GM23248 (cell line): ENCODE results near the gene CIRBP. TPM values are rescaled to one million over a fixed set of nuclear protein-coding genes. Genes with fewer than 3 reads are reported as not detected.

Source experiments
- DNase-seq: peaks from one replicate; pipeline ENCODE4 v3.0.0-alpha.2; 2015
- H2AFZ ChIP-seq: fragments of 200-600 bp; sonication (generic); 2 replicates; pipeline ENCODE4 v1.6.1; 2016; ENCODE audit warnings: antibody characterized with exemption
- H3F3A ChIP-seq: fragments of 200-600 bp; sonication (generic); 2 replicates; pipeline ENCODE4 v1.6.1; 2016; ENCODE audit warnings: mild to moderate bottlenecking, antibody characterized with exemption, mixed run types; ENCODE audit not compliant: insufficient read depth
- H3K27ac ChIP-seq: fragments of 200-600 bp; sonication (generic); 2 replicates; pipeline ENCODE4 v1.5.1; 2016; ENCODE audit warnings: mild to moderate bottlenecking
- H3K27me3 ChIP-seq: fragments of 200-600 bp; sonication (generic); replicated peaks from 2 replicates; pipeline ENCODE4 v1.6.1; 2016; ENCODE audit warnings: mild to moderate bottlenecking; ENCODE audit not compliant: insufficient read depth
- H3K36me3 ChIP-seq: fragments of 200-600 bp; sonication (generic); 2 replicates; pipeline ENCODE4 v1.6.1; 2016; ENCODE audit warnings: low read depth, mild to moderate bottlenecking
- H3K4me1 ChIP-seq: fragments of 200-600 bp; sonication (generic); 2 replicates; pipeline ENCODE4 v1.6.1; 2016; ENCODE audit warnings: mild to moderate bottlenecking; ENCODE audit not compliant: insufficient read depth
- H3K4me2 ChIP-seq: fragments of 200-600 bp; sonication (generic); one replicate; pipeline ENCODE4 v1.6.1; 2016; ENCODE audit warnings: mild to moderate bottlenecking; ENCODE audit not compliant: unreplicated experiment
- H3K4me3 ChIP-seq: fragments of 200-600 bp; sonication (generic); 2 replicates; pipeline ENCODE4 v1.5.1; 2016; ENCODE audit warnings: mild to moderate bottlenecking
- H3K79me2 ChIP-seq: fragments of 200-600 bp; sonication (generic); 2 replicates; pipeline ENCODE4 v1.6.1; 2016; ENCODE audit warnings: mild to moderate bottlenecking; ENCODE audit not compliant: insufficient read depth
- H3K9ac ChIP-seq: fragments of 200-600 bp; sonication (generic); 2 replicates; pipeline ENCODE4 v1.6.1; 2016; ENCODE audit warnings: mild to moderate bottlenecking
- H3K9me2 ChIP-seq: fragments of 200-600 bp; sonication (generic); 2 replicates; pipeline ENCODE4 v1.6.1; 2016; ENCODE audit warnings: mixed run types, mild to moderate bottlenecking, moderate library complexity; ENCODE audit not compliant: insufficient read depth
- H3K9me3 ChIP-seq: fragments of 200-600 bp; sonication (generic); one replicate; pipeline ENCODE4 v1.6.1; 2017; ENCODE audit warnings: low read depth
- H4K20me1 ChIP-seq: fragments of 200-600 bp; sonication (generic); 2 replicates; pipeline ENCODE4 v1.6.0; 2016; ENCODE audit not compliant: insufficient read depth
- EZH2 ChIP-seq: fragments of 200-600 bp; sonication (generic); IDR thresholded peaks from 2 replicates; pipeline ENCODE4 v1.6.1; 2018; ENCODE audit warnings: antibody characterized with exemption, mild to moderate bottlenecking; ENCODE audit not compliant: insufficient read depth, poor library complexity, severe bottlenecking
- EZH2phosphoT487 ChIP-seq: fragments of 200-600 bp; sonication (generic); IDR thresholded peaks from 2 replicates; pipeline ENCODE4 v1.6.1; 2018; ENCODE audit warnings: antibody characterized with exemption, moderate library complexity, mild to moderate bottlenecking, low read depth; ENCODE audit not compliant: insufficient read depth
- WGBS, 2 experiments: methylation state at CpG; one replicate each; pipeline ENCODE4 v1.1.6; 2015 to 2017; ENCODE audit warnings: low lambda C conversion rate in 2 of 2, low coverage in 1 of 2; ENCODE audit errors: missing lambda C conversion rate in 2 of 2; 5-methylcytosine and 5-hydroxymethylcytosine counted together
- in situ Hi-C: fragments of 300-500 bp; cut with MboI; formaldehyde crosslinking; loops from 2 replicates; pipeline ENCODE4 v1.15.0; 2020
- polyA plus RNA-seq: library from polyadenylated mRNA; unstranded; fragments of >200 nt; fragmentation: Nextera tagmentation; extraction: Ambion mirVana; gene quantifications from 2 replicates; pipeline ENCODE4 v1.2.1, GENCODE V29; 2016
- total RNA-seq: library from RNA; depleted of rRNA; stranded (reverse); fragments of >200 nt; shearing (Covaris generic); gene quantifications from 2 replicates; pipeline ENCODE4 v1.2.3, GENCODE V29; 2014

The CIRBP gene
- total and polyA plus RNA-seq, 2 experiments from 2014 or later = 185 to 392 TPM

DNA sequence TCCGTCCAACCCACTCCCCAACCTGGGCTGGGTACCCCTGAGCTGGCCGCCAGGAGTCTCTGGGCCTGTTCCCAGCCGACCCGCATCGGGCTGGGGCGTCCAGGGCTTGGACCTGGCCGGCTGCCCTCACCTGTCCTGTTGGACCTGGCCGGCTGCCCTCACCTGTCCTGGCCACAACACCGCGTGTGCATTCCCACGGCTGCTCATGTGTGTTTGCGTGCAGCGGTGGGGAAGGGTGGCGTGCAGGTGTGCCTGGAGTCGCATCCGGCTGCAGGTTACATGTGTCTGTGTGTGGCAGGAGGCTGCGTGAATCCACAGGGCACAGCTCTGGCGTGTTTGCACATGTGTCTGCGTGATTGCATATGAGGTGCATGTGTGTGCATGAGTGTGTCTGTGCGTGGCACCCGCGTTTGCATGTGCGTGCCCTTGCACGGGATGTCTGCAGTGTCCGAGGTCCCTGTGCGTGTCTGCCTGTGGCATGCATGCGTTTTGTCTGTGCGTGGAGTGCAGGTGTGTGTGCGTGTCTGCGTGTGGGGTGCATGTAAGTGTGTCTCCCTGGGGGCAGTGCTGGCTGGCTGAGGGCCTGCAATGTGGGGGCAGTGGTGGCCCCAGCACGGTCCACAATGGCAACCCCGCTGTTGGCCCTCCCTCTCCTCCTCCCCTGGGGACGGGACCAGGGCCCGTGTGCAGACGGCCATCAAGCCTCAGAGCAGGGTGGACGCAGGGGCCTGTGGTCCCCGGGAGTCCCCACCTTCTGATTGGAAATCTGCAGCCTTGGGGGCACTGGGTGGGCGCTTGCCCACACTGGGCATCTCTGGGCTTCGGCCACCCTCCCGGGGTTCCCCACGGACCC lies 19.9 kb downstream of the CIRBP start:
- WGBS, 2 experiments = 64 to 65% methylated on average over 40 to 41 of the region's 41 CpGs
- H3K9ac ChIP-seq = no peak overlapping the region
- no peaks in the 10 kb centered on the region for H4K20me1 ChIP-seq
- no peak overlapping the region for H3K4me3 ChIP-seq
- in situ Hi-C loops = no loop called here
- no peak overlapping the region for H2AFZ ChIP-seq
- H3K4me2 ChIP-seq = no peak overlapping the region
- no peaks in the 10 kb centered on the region for H3K9me2 ChIP-seq
- peaks cover 48% of the 10 kb centered on the region for H3K27me3 ChIP-seq
- H3K9me3 ChIP-seq = no peaks in the 10 kb centered on the region
- H3K36me3 ChIP-seq = no peaks in the 10 kb centered on the region
- H3K27ac ChIP-seq = no peak overlapping the region
- no peak for TF ChIP-seq EZH2phosphoT487
- TF ChIP-seq EZH2 = no peak
- H3K4me1 ChIP-seq = no peaks in the 10 kb centered on the region
- H3F3A ChIP-seq = no peaks in the 10 kb centered on the region
- DNase-seq = no peak
- H3K79me2 ChIP-seq = no peaks in the 10 kb centered on the region

DNA sequence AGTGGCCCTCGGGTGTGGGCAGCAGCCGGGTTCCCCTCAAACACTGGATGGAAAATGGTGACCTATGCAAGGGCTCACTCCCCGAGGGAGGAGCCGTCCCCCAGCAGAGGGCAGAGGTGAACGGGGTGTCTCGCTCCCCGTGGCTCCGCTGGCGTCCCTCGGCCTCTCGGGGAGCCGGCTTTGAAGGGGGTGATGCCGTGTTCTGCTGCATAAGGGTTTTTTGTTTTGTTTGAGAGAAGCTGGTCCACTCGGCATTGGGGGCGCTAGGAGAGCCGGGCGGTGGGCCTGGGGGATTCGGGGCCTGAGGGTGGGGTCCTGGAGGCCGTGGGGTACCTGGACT lies 20.5 kb downstream of the CIRBP start:
- no peak overlapping the region for H3K4me3 ChIP-seq
- no peaks in the 10 kb centered on the region for H4K20me1 ChIP-seq
- 79 to 81% methylated on average over 18 to 19 of the region's 19 CpGs for WGBS, 2 experiments
- no peak for DNase-seq
- peaks cover 42% of the 10 kb centered on the region for H3K27me3 ChIP-seq
- no peaks in the 10 kb centered on the region for H3K9me3 ChIP-seq
- H3K36me3 ChIP-seq = no peaks in the 10 kb centered on the region
- no peak overlapping the region for H2AFZ ChIP-seq
- H3K4me2 ChIP-seq = no peak overlapping the region
- H3K27ac ChIP-seq = no peak overlapping the region
- no peak for TF ChIP-seq EZH2
- no peak for TF ChIP-seq EZH2phosphoT487
- H3K9ac ChIP-seq = no peak overlapping the region
- H3K4me1 ChIP-seq = no peaks in the 10 kb centered on the region
- no peaks in the 10 kb centered on the region for H3K79me2 ChIP-seq
- H3K9me2 ChIP-seq = no peaks in the 10 kb centered on the region
- in situ Hi-C loops = no loop called here
- H3F3A ChIP-seq = no peaks in the 10 kb centered on the region

DNA sequence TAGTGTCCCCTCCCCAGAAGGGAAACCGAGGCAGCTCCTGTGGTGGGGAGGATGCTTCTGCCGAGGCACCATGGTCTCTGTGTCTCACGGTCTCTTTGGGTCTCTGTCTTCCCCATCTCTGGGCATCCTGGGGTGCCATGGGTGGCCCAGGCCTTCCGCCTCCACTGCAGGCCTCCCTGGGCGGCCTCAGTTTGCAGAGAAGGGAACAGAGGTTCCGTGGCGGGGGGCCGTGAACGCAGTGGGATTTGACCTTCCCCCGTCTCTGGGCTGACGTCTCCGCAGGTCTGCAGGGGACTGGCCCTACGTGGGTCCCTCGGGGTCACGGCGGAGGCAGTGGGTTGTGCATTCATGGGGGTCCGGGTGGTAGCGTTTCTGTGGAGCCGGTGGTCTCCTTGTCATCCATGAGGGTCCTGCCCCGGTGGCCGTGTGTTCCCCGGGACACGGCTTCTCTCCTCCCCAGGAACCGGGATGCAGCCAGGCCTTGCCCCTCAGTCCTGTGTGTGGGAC lies 21.1 kb downstream of the CIRBP start:
- Histone ChIP-seq H3K9ac (no peak overlapping the region), H3K9me3 (no peaks in the 10 kb centered on the region), H3K4me3 (no peak overlapping the region), H3K79me2 (no peaks in the 10 kb centered on the region), H3K27ac (no peak overlapping the region), H3F3A (no peaks in the 10 kb centered on the region), H2AFZ (no peak overlapping the region), H3K9me2 (no peaks in the 10 kb centered on the region), H3K36me3 (no peaks in the 10 kb centered on the region), H4K20me1 (no peaks in the 10 kb centered on the region), H3K27me3 (peaks cover 36% of the 10 kb centered on the region), H3K4me1 (no peaks in the 10 kb centered on the region), H3K4me2 (no peak overlapping the region)
- no peak for DNase-seq
- TF ChIP-seq EZH2 (no peak), EZH2phosphoT487 (no peak)
- in situ Hi-C loops = no loop called here
- WGBS, 2 experiments = 74 to 77% methylated on average over 22 to 24 of the region's 24 CpGs

DNA sequence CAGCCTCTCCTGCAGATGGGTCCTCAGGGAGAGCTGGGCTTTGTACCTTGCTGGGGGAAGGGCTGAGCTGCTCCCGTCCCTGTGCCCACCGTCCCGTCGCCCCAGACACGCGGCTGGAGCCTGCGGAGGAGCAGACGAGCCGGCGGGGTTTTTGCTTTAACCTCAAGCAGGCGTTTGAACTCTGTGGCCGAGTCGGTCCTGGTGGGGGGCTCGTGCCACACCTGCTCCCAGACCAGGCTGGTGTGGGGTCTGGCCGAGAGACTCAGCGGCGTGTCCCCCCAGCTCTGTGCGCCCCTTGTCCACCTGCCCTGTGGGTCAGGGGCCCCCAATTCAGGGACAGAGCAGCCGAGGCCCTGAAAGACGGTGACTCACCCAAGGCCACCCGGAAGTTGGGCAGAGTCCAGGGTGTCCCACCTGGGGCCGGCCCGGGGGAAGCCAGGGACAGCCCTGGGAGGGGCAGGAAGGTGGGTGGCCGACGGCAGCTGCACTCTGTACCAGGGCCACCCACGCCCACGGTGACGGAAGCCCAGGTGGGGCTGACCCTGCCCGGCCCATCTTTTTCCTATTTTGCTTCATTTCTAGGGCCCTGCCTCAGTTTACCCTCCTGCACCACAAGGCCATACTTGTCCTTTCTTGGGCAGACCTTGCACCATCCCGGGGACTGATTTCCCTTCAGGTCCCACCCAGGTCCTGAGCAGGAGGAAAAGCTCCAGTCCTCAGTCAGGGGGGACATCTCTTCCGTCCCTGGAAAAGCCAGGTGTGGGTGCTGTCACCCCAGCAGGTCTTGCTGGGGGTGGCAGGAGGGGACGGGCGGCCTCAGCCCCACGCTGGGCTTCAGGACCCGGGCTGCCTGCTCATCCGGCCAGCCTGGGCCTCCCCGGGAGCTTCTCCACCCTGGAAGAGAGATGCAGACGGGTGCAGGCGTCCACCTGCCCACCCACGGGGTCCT lies 21.8 kb downstream of the CIRBP start:
- 54 to 55% methylated on average over 36 to 37 of the region's 40 CpGs for WGBS, 2 experiments
- Histone ChIP-seq H3F3A (no peaks in the 10 kb centered on the region), H3K4me1 (no peaks in the 10 kb centered on the region), H4K20me1 (no peaks in the 10 kb centered on the region), H3K9me2 (no peaks in the 10 kb centered on the region), H2AFZ (no peak overlapping the region), H3K9me3 (no peaks in the 10 kb centered on the region), H3K36me3 (no peaks in the 10 kb centered on the region), H3K79me2 (no peaks in the 10 kb centered on the region), H3K4me3 (no peak overlapping the region), H3K9ac (no peak overlapping the region), H3K27ac (no peak overlapping the region), H3K4me2 (no peak overlapping the region), H3K27me3 (peaks cover 33% of the 10 kb centered on the region)
- TF ChIP-seq EZH2phosphoT487 = no peak
- no peak for TF ChIP-seq EZH2
- no peak for DNase-seq
- in situ Hi-C loops = no loop called here
